Dermis blood vessel endothelial cell (primary cell): Measurements from ENCODE around the gene ZMPSTE24. TPM values are rescaled to one million over a fixed set of nuclear protein-coding genes. Genes with fewer than 3 reads are reported as not detected.
A peak's percentile ranks its signal among the peaks of the same experiment; 100 is the strongest.

Source experiments
- DNase-seq: peaks from one replicate; pipeline ENCODE4 v3.0.0; 2010
- total RNA-seq: library from RNA; depleted of rRNA; stranded (reverse); fragments of >200 nt; gene quantifications from 2 replicates; pipeline ENCODE4 v1.2.3, GENCODE V29; 2014

Gene ZMPSTE24
- total RNA-seq, 1 donor from 2014 or later, result 85.3 TPM

DNA sequence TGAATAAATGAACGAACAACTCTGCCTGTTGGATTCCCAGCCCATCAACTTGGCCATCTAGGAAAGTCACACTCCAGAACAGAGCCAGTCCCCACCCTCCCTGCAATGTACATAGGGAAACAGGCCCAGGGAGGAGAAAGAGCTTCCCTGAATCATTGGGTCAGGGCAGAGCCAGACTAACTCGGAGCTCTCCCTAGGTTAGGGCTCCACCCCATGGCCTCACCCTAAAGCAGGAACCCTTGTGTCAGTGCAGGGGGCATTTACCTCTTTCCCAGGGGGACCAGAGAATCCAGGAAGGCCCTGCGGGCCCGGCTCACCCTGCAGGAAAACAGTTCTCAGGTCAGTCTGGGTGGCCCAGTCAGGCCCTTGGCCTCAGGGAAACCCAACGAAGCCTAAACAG is 47.4 kb downstream of the ZMPSTE24 start:
- no peak for DNase-seq

- DNase-seq, result no peak
Measured at GRCh38 chr1:40305871-40306270, 47.8 kb downstream of the ZMPSTE24 start.

DNA sequence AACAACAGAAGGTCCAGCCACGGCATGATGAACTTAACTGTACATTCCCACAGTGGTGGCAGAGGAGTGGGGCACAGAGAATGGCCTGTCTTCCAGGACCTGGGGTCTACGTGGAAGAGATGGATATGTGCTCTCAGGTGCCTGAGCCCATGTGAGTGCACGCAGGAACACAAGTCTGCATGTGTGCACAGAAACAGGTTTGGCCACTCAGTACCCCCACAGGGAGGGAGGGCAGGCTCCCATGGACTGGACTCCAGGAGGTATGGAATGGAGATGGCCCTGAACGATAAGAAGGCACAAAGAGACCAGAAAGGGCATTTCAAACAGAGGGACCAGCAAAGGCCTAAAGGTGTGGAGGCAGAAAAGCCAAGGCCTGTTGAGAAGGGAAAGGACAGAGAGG is 48.3 kb downstream of the ZMPSTE24 start:
- DNase-seq, result no peak

DNA sequence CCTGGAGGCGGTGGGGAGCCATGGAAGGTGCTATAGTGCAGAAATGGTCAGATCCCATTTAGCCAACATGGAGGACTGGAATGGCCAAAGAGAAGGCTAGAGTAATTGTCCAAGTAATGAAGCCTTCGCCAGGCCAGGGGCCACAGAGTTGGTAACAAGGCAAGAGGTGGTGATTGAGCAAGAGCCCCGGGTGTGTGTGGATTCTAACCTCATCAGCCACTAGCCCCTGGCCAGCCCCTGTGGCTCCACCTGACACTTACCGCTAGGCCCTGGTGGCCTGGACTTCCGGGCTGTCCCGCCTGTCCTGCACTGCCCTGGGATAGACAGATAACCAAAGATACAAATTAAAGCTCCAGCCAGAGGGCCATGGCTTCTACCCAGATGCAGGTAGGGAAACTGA is 49.1 kb downstream of the ZMPSTE24 start:
- DNase-seq, result no peak

DNA sequence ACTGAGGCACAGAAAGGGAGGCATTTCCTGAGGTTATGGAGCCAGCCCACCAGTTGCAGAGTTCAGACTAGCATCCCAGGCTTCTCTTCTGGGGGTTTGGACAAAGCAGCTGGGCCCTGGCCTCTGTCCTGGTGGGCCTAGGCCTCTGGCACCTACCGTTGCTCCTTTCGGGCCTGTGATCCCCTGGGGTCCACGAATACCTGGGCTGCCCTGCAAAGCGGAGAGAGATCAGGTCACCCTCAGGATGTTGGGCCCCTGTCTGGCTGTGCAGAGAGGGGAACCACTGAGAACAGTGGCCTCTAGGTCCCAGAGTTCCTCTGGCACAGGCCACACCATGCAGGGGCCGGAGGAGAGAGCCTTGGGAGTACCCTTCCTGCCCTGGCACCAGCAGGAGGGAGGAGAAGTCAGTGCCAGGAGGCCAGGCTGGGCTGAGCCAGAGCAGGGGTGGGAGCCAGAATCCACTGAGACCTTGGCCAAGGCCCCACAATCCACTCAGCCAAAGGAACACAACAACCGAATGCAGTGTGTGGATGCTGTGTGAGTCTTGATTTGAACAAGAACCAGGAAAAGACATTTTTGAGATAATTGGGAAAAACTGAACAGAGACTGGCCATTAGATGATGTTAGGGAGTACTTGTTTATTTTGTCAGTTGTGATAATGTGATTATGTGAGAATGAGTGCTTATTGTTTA is 50.1 kb downstream of the ZMPSTE24 start:
- no peak for DNase-seq

DNA sequence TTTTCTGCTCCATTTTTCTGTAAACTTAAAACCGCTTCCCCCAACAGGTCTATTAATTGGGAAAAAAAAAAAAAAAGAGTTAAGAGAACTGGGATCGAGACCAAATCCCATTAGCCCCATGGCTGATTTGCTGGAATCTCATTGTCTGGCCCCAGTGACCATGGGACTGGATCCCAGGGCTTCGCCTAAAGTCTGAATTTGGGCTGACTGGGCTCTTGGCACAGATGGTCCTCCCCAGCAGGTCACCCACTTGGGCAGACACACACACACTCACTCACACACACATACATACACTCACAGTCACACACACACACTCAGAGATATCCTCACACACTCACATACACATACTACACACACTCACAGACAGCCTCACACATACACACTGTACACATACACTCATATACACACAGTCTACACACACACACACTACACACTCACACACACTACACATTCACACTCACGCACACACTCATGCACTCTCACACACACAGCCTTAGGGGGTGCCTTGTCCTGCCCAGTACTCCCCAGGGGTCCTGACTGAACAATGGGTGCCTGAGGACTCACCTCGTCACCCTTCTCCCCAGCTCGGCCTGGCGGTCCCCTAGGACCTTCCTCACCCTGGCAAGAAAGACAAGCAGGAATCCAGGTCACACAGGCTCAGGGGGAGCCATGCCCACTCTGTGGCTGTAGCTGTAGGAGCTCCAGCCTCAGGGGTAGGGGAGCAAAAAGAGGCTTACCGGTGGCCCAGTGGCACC is 51.5 kb downstream of the ZMPSTE24 start:
- DNase-seq, result no peak

DNA sequence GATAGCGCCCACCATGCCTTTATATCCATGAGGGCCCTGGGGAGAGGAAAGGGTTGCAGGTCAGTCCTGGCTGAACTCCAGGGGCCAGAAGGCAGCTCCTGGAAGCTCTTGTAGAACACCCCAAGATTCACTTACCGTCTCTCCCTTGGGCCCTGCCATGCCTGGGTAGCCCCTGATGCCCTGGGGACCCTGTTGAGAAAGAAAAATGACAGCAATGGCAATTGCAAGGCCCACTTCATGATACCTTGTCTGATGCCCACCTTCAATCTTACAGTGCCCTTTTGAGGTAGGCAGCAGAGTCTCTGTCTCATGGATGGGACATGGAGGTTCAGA is 52.1 kb downstream of the ZMPSTE24 start:
- DNase-seq, result no peak

GRCh38 chr1:40310983-40311642 is 53.1 kb downstream of the ZMPSTE24 start:
- DNase-seq, result no peak

- DNase-seq, result no peak
Measured at GRCh38 chr1:40311692-40312091, 53.7 kb downstream of the ZMPSTE24 start.

DNA sequence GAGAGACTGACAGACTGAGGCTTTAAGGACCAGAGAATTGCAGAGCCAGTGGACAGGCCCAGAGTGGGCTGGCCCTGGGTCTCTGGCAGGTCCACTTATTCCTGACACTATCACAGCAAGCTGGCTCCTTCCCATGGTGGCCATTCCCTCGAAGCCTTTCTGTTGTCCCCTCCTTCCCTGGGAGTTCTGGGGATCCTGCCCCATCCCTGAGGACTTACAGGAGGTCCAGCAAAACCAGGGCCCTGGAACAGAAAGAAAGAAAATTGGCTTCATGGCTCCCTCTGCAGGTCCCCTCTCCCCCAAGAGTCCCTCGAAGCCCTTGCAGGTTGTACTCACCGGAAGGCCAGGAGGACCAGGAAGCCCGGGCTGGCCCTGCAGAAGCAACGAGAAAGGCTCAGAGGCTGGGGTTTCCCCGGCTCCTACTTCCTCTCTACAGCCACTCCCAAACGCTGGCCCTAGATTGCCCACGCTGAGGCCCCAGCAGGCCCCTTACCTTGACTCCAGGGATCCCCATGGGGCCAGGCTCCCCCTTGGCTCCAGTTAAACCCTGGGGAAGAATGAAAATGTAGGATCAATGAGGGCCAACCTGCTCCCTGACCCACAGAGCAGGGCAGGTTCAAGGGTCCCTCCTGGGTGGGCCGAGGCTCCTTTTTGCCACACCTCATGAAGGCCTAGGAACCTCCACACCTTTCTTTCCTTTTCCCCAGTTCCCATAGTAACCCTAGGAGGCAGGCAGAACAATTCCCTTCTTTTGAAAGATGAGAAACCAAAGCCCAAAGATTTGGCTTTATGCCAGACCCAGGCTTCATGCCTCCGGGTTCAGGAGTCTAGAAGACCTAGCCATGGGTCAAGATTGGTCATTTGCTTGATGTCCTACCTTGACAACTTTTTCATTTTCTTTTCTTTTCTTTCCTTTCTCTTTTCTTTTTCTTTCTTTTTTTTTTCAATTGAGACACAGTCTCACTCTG is 54.5 kb downstream of the ZMPSTE24 start:
- no peak for DNase-seq

DNA sequence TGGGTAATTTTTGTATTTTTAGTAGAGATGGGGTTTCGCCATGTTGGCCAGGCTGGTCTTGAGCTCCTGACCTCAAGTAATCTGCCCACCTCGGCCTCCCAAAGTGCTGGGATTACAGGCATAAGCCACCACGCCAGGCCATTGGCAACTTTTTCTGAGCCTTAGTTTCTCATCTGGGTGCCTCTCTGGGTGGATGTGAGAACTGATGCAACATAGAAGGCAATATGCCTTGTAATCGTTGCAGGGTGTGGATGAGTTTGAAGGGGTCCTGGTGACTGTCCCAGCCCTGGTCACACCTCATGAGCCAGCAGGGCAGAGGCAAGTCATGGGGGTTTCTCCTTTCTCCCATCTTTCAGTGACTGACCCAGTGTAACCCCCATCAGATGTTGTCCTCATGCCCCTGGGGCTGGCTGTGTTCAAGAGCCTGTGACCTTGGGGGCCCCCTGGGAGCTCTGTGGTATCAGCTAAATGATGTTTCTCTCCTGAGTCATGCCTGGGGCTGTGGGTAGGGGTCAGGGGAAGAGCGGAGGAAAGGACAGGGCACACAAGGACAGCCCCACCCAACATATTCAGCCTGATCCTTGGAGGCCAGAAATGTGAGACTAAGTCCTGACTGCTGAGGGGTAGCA is 55.4 kb downstream of the ZMPSTE24 start:
- no peak for DNase-seq

- no peak for DNase-seq
Measured at GRCh38 chr1:40313958-40314720, 56.1 kb downstream of the ZMPSTE24 start.

DNA sequence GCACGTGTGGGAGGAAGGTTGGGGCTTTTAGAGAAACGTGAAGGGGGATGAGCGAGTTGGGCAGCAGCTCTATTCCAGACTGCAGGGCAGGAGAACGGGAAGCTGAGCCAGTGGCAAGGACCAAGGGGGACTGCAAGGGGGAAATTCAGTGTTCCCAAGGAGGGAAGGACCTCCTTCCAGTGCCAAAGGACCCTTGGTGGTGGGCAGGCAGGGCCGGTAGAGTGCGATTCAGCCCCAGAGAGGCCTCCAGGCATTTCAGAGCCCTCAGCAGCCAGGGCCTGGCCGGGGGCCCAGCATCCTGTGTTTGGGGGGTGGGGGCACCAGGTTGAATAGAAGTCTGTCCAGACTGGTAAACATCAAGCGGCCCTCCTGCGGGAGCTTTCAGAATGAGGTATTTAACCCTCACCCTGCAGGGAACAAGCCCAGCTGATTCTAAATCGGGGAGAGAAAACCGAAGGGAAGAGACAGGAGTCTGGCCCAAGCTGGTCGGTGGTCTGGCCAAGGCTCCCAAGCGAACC is 56.7 kb downstream of the ZMPSTE24 start:
- DNase-seq, result no peak

DNA sequence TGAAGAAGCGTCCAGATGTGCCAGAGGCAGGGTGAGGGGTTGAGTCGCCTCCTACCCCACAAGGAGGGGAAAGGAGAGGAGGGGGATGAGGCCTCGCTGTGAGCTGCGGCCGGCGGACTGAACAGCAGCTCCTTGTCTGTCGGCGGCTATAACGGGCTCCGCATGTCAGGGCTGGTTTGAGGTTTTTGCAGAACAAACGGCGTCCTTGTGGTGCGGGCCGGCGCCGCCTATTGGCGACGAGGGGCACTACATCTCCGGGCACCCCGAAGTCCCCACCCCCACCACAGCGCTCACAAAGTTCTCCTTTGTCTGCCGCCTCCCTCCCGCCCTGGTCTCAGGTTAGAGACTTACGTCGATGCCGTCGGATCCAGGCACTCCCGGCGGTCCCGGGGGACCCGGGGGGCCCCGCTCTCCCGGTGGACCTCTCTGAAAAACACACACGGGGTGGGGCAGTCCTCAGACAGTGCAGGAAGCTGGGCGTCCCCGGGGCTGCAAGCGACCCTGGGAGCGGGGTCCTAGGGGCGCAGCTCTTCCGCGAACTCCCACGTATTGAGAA is 57.3 kb downstream of the ZMPSTE24 start:
- peak; percentile 86 for DNase-seq

GRCh38 chr1:40315795-40316594 is 58.0 kb downstream of the ZMPSTE24 start:
- peak; percentile 25 for DNase-seq

DNA sequence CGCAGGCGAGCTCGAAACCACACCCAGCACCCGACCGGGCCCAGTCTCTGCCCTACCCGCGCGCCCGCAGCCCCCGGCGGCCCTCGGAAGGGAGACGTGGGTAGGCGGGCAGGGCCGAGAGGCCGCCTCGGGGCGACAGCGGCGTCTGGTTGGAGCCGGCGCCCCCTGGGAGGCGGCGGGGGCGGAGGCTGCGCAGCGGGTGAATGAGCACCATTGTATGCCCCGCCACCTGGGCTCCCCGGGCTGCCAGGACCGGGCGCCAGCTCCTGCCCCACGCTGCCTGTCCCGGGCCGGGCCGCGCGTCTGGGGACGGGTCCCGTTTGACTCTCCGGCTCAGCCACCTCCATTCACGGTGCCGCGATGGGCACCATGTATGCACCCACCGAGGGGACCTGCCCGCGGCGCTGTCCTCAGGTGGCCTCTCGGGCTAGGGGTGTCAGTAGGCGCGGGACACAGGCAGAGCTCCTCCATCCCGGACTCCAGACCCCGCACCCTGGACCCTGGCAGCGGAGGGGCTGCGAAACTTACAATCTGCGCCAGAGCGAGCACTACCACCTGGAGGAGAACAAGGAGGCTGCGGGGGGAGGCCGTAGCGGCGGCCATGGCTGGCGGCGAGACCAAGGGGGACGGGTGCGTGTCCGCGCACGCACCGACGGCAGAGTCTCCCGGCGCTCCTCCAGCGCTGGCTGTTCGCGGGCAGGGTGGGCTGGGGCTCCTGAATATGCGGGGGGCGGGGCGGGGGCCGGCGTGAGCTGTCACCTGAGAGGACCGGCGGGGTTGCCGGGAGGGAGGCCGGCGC is 58.8 kb downstream of the ZMPSTE24 start, which contains the start of gene COL9A2:
TSS of gene COL9A2 (minus strand) at position 692 of the 799 bp plus-strand sequence. CDS start at position 603, 89 bp downstream.
- DNase-seq, result peak; percentile 28

DNA sequence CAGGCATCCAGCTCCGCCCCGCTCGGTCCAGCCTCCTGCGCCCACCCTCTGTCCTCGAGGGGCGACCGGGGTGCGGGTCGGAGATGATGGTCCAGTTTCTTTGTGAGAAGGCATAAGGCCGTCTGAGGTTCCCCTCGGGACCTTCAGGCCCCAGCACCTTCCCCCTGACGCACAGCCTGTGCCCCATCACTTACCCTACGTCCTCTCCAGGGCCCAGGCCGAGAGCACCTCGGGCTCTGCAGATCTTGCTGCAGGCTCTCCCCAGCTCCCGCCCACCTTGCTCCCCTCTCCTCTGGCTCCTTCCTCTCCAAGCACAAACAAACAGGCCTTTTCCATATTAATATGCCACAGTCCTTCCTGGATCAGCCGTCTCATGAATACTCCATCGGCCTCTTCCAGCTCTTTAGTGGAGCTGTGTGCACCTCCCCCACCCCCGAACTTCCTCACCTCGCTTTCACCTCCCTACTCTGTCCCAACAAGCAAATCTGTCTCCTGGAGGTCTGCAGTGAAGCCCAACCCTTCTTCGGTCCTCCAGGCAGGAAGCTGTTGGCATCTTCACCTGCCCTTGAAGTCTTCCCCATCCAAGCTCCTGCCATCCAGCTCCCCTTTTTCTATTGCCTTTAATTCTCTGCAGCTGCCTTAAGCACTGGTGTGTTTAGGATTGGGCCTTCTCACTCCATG is 59.5 kb downstream of the ZMPSTE24 start:
- no peak for DNase-seq

DNA sequence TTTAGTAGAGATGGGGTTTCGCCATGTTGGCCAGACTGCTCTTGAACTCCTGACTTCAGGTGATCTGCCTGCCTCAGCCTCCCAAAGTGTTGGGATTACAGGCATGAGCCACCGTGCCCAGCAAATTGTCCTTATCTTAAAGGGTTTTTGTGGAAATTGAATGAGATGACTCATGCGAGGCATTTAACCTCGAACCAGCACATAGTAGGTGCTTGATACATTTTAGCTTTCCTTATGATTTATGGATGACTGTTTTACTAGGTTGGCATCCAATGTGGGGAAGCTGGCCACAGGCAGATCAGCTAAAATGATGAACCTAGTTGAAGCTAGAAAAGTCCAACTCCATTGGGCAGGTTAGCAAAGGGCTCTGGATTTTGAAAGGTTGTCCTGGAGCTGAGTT is 60.4 kb downstream of the ZMPSTE24 start:
- DNase-seq, result no peak
